Stomach (tissue), 4 donors: ENCODE measurements around the gene COPB1.

Experiments used
- EP300 ChIP-seq: sonication (generic); formaldehyde crosslinking; IDR thresholded peaks from one replicate; pipeline ENCODE4 v1.6.1; 2017; ENCODE audit warnings: antibody characterized with exemption
- POLR2A ChIP-seq, 4 donors: fragments of 450-650 bp; IDR thresholded peaks; one replicate each; pipeline ENCODE4 v1.6.1; 2016; ENCODE audit warnings: antibody characterized with exemption in 4 of 4, control low read depth in 2 of 4, mild to moderate bottlenecking in 1 of 4, moderate library complexity in 1 of 4
- TF ChIP-seq, protein P1 (sequence below), 7 experiments: fragments of 450-650 bp in 4 of 7; fragments of 200-600 bp in 3 of 7; sonication (generic) in 3 of 7; IDR thresholded peaks; one replicate each; pipeline ENCODE4 v1.5.1; 2016 to 2019; ENCODE audit warnings: antibody characterized with exemption in 7 of 7, control low read depth in 2 of 7, mild to moderate bottlenecking in 1 of 7

GRCh38 chr11:14546672-14547071, 47.1 kb upstream of the COPB1 start:
- TF ChIP-seq, protein P1, sequence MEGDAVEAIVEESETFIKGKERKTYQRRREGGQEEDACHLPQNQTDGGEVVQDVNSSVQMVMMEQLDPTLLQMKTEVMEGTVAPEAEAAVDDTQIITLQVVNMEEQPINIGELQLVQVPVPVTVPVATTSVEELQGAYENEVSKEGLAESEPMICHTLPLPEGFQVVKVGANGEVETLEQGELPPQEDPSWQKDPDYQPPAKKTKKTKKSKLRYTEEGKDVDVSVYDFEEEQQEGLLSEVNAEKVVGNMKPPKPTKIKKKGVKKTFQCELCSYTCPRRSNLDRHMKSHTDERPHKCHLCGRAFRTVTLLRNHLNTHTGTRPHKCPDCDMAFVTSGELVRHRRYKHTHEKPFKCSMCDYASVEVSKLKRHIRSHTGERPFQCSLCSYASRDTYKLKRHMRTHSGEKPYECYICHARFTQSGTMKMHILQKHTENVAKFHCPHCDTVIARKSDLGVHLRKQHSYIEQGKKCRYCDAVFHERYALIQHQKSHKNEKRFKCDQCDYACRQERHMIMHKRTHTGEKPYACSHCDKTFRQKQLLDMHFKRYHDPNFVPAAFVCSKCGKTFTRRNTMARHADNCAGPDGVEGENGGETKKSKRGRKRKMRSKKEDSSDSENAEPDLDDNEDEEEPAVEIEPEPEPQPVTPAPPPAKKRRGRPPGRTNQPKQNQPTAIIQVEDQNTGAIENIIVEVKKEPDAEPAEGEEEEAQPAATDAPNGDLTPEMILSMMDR (IDR thresholded peaks at IDR 0.05), result no peak
- TF ChIP-seq POLR2A (IDR thresholded peaks at IDR 0.05) (no peak), EP300 (no peak)
